ENCODE results near the gene MAD1L1. TPM values are rescaled to one million over a fixed set of nuclear protein-coding genes. Genes with fewer than 3 reads are reported as not detected.

MAD1L1 gene
- total RNA-seq, 1 experiment from 2014 or later: 38.5 TPM

- Histone ChIP-seq H2AFZ (ENCODE audit: low read depth, low read length, poor library complexity, severe bottlenecking) (no peak overlapping the region), H3K9me2 (ENCODE audit: insufficient read depth) (no peaks in the 10 kb centered on the region), H3K9me3 (ENCODE audit: control insufficient read depth in 1 of 2, insufficient read depth in 1 of 2, low read depth in 1 of 2, low read length in 2 of 2) (no peaks in the 10 kb centered on the region), H3K27me3 (ENCODE audit: insufficient read depth, low read length) (no peaks in the 10 kb centered on the region), H3K79me2 (ENCODE audit: insufficient read depth, low read length) (no peaks in the 10 kb centered on the region), H3K4me2 (ENCODE audit: low read length) (no peak overlapping the region), H3K36me3 (ENCODE audit: control insufficient read depth in 1 of 2, insufficient read depth in 2 of 2, low read length in 2 of 2) (no peaks in the 10 kb centered on the region), H3K27ac (ENCODE audit: low read depth, low read length) (no peak overlapping the region), H4K20me1 (ENCODE audit: insufficient read depth) (no peaks in the 10 kb centered on the region), H3K4me1 (ENCODE audit: control insufficient read depth in 1 of 2, insufficient read depth in 2 of 2, low read length in 2 of 2) (no peaks in the 10 kb centered on the region), H3K9ac (ENCODE audit: low read length) (no peak overlapping the region), H3K4me3 (replicated peaks in 1 of 2; ENCODE audit: low read depth in 1 of 2, low read length in 2 of 2) (no peak overlapping the region)
- ATAC-seq: no peak
- no TSS peak for BruUV-seq (replicated peaks)
- CTCF ChIA-PET: no interaction called here
- intact Hi-C loops (cut with micrococcal nuclease): no loop called here
- POLR2A ChIA-PET: no interaction called here
- TF ChIP-seq CBX3 (IDR thresholded peaks at IDR 0.05; ENCODE audit: low read depth): no peak
- no peak for TF ChIP-seq ZBTB33 (IDR thresholded peaks at IDR 0.05; ENCODE audit: extremely low read depth, insufficient replicate concordance, low read length)
- TF ChIP-seq SP1 (IDR thresholded peaks at IDR 0.05; ENCODE audit: low read depth): no peak
- no peak for TF ChIP-seq CEBPB (IDR thresholded peaks at IDR 0.05; ENCODE audit: low read depth)
- DNase-seq (ENCODE audit: low read depth, low spot score): no peak
- RAD21 ChIA-PET (ENCODE audit: low non-redundant PET in 1 of 2, low total read pairs in 2 of 2, uncharacterized antibody in 2 of 2, unreplicated experiment in 2 of 2): no interaction called here
These were observed 191.0 kb downstream of the MAD1L1 start for GRCh38 chr7:2041496-2042367.

GRCh38 chr7:2040893-2041270 lies 191.9 kb downstream of the MAD1L1 start:
- POLR2A ChIA-PET: no interaction called here
- TF ChIP-seq CTCF (IDR thresholded peaks at IDR 0.05 in 2 of 3, conservative IDR thresholded peaks at IDR 0.05 in 1 of 3; ENCODE audit: borderline replicate concordance in 1 of 3, insufficient read depth in 1 of 3, low read depth in 2 of 3, low read length in 2 of 3) (no peak), YY1 (IDR thresholded peaks at IDR 0.05; ENCODE audit: extremely low read depth, insufficient replicate concordance, low read depth, low read length) (no peak), ELF1 (IDR thresholded peaks at IDR 0.05; ENCODE audit: borderline replicate concordance, low read depth) (no peak), ZNF274 (IDR thresholded peaks at IDR 0.05; ENCODE audit: low read depth, low read length) (no peak), REST (IDR thresholded peaks at IDR 0.05; ENCODE audit: low read depth) (no peak), CBX3 (IDR thresholded peaks at IDR 0.05; ENCODE audit: low read depth) (no peak), EZH2 (IDR thresholded peaks at IDR 0.05) (no peak)

More at GRCh38 chr7:2040893-2041270, 191.9 kb downstream of the MAD1L1 start:
- Histone ChIP-seq H3K27ac (ENCODE audit: low read depth, low read length) (no peak overlapping the region), H3K9ac (ENCODE audit: low read length) (no peak overlapping the region), H3K27me3 (ENCODE audit: insufficient read depth, low read length) (no peaks in the 10 kb centered on the region), H3K36me3 (ENCODE audit: control insufficient read depth in 1 of 2, insufficient read depth in 2 of 2, low read length in 2 of 2) (no peaks in the 10 kb centered on the region), H4K20me1 (ENCODE audit: insufficient read depth) (no peaks in the 10 kb centered on the region), H3K9me2 (ENCODE audit: insufficient read depth) (no peaks in the 10 kb centered on the region), H3K9me3 (ENCODE audit: control insufficient read depth in 1 of 2, insufficient read depth in 1 of 2, low read depth in 1 of 2, low read length in 2 of 2) (no peaks in the 10 kb centered on the region), H3K4me3 (replicated peaks in 1 of 2; ENCODE audit: low read depth in 1 of 2, low read length in 2 of 2) (no peak overlapping the region), H3K79me2 (ENCODE audit: insufficient read depth, low read length) (no peaks in the 10 kb centered on the region), H3K4me1 (ENCODE audit: control insufficient read depth in 1 of 2, insufficient read depth in 2 of 2, low read length in 2 of 2) (no peaks in the 10 kb centered on the region), H3K4me2 (ENCODE audit: low read length) (no peak overlapping the region), H2AFZ (ENCODE audit: low read depth, low read length, poor library complexity, severe bottlenecking) (no peak overlapping the region)
- ChIA-PET CTCF (no interaction called here), RAD21 (ENCODE audit: low non-redundant PET in 1 of 2, low total read pairs in 2 of 2, uncharacterized antibody in 2 of 2, unreplicated experiment in 2 of 2) (no interaction called here)
- no TSS peak for BruUV-seq (replicated peaks)
- no peak for DNase-seq (ENCODE audit: low read depth, low spot score)
- no peak for ATAC-seq
- intact Hi-C loops (cut with micrococcal nuclease): no loop called here
